Heart left ventricle (tissue), 13 donors: ENCODE data around the gene S100P.

Source experiments
- POLR2A ChIP-seq, 2 donors: fragments of 450-650 bp; IDR thresholded peaks; one replicate each; pipeline ENCODE4 v1.6.1; 2017; ENCODE audit warnings: antibody characterized with exemption in 2 of 2, mild to moderate bottlenecking in 2 of 2, moderate library complexity in 2 of 2
- TF ChIP-seq, protein P1 (sequence below), 12 donors: fragments of 200-600 bp; sonication (generic) in 4 of 12; IDR thresholded peaks; one replicate each; pipeline versions ENCODE4 v1.5.0 to v1.8.0; 2018 to 2022; ENCODE audit warnings: antibody characterized with exemption in 12 of 12, mild to moderate bottlenecking in 5 of 12
- donor health status: ischemic (EF 13 %, LVEDD 7.1; RV severe dilation, severe dysfunction).
- donor health status: DM: no; HTN: yes; CAD: no.
- donor health status: DM: no; HTN: no; CAD: no.
- donor health status: ischemic (EF 25% LVEDD 6.9; RV normal size, moderate dysfunction).
- donor health status: ischemic (EF 25% LVEDD 5.7; RV mildly dilated, moderate dysfunction).
- donor health status: ischemic (EF 35%, LVEDD 5.7; RV mildly dilated, moderate dysfunction).
- donor health status: nonischemic (EF 11% LVEDD 7.7; RV severe dilation, severe dysfunction).
- donor health status: DM: yes; HTN: yes; CAD: no.
- donor health status: PGD.
- donor health status: ischemic (EF 29% LVEDD 5.4; RV normal size, mild dysfunction).
- donor health status: nonischemic (EF 23%, LVEDD 6.1; RV moderate dilation, normal function).

DNA sequence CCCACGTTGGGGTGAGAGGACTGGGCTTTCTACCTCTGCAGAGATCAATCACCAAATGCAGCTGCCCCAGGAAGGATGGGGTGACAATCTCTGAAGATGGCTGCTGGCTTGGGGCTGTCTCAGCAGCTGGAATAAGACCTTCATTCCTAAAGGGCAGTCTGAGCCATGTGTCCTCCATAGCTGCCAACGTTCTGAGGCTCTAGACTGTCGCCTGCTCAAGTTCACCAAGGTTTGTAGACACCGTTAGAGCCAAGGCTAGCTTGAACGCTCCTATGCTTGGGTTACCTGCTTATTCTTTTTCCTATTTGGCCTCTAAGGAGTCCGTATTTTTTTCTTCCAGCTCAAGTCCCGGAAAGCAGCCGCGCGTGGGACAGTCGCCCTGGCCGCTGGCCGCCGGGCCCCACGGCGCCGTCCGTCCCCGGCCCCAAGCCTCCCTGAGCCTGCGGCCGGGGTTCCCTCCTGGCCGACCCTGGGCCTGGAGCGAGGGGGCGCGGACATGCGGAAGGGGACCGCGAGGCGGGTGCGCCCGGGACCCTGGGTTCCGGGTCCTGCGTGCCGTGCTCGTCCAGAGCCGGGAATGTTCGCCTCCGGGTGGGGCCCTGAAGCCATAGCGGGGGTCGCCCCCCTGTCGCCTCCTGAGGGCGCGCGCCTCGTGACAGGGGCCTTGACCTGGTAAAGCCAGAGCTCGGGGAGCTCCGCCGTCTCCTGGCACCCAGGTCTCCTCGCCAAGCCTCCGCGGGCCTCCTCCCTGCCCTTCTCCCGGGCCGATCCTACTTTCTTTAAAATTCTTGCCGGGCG is 29.9 kb upstream of the S100P start:
- TF ChIP-seq POLR2A (IDR thresholded peaks at IDR 0.05): no peak
- TF ChIP-seq, protein P1, sequence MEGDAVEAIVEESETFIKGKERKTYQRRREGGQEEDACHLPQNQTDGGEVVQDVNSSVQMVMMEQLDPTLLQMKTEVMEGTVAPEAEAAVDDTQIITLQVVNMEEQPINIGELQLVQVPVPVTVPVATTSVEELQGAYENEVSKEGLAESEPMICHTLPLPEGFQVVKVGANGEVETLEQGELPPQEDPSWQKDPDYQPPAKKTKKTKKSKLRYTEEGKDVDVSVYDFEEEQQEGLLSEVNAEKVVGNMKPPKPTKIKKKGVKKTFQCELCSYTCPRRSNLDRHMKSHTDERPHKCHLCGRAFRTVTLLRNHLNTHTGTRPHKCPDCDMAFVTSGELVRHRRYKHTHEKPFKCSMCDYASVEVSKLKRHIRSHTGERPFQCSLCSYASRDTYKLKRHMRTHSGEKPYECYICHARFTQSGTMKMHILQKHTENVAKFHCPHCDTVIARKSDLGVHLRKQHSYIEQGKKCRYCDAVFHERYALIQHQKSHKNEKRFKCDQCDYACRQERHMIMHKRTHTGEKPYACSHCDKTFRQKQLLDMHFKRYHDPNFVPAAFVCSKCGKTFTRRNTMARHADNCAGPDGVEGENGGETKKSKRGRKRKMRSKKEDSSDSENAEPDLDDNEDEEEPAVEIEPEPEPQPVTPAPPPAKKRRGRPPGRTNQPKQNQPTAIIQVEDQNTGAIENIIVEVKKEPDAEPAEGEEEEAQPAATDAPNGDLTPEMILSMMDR (IDR thresholded peaks at IDR 0.05): no peak
